Mesenchymal stem cell (in vitro differentiated cells and primary cell): ENCODE data around the gene PRKD2. TPM values are rescaled to one million over a fixed set of nuclear protein-coding genes. Genes with fewer than 3 reads are reported as not detected.

Experiments used
- DNase-seq: peaks from one replicate; pipeline ENCODE4 v3.0.0-alpha.2; 2013
- H2AFZ ChIP-seq: one replicate; pipeline ENCODE4 v1.6.1; 2013; ENCODE audit warnings: low read depth, mild to moderate bottlenecking, control low read depth, inconsistent platforms, low read length, moderate library complexity
- H2AK5ac ChIP-seq: 2 replicates; pipeline ENCODE4 v1.6.1; 2013; ENCODE audit warnings: low read length, moderate library complexity, mild to moderate bottlenecking, inconsistent platforms; ENCODE audit not compliant: severe bottlenecking
- H2BK120ac ChIP-seq: one replicate; pipeline ENCODE4 v1.6.1; 2013; ENCODE audit warnings: low read depth, mild to moderate bottlenecking, inconsistent platforms, low read length, moderate library complexity
- H2BK12ac ChIP-seq, 2 experiments: one replicate each; pipeline ENCODE4 v1.6.1; 2013; ENCODE audit warnings: inconsistent platforms in 2 of 2, low read length in 2 of 2, mild to moderate bottlenecking in 2 of 2, moderate library complexity in 2 of 2, control low read depth in 1 of 2
- H2BK15ac ChIP-seq: one replicate; pipeline ENCODE4 v1.6.1; 2013; ENCODE audit warnings: mild to moderate bottlenecking, low read depth, inconsistent platforms; ENCODE audit not compliant: poor library complexity, severe bottlenecking
- H2BK5ac ChIP-seq: 2 replicates; pipeline ENCODE4 v1.6.1; 2013; ENCODE audit warnings: low read depth, mild to moderate bottlenecking, low read length, control low read depth, inconsistent platforms; ENCODE audit not compliant: poor library complexity, severe bottlenecking
- H3K14ac ChIP-seq, 2 experiments: one replicate each; pipeline ENCODE4 v1.6.1; 2013; ENCODE audit warnings: inconsistent platforms in 2 of 2, low read length in 2 of 2, control low read depth in 1 of 2, mild to moderate bottlenecking in 1 of 2, moderate library complexity in 1 of 2
- H3K18ac ChIP-seq, 2 experiments: one replicate each; pipeline ENCODE4 v1.6.1; 2013; ENCODE audit warnings: inconsistent platforms in 2 of 2, low read length in 2 of 2, control low read depth in 1 of 2, low read depth in 1 of 2, mild to moderate bottlenecking in 1 of 2
- H3K23ac ChIP-seq, 2 experiments: one replicate each; pipeline ENCODE4 v1.6.1; 2013; ENCODE audit warnings: inconsistent platforms in 2 of 2, low read length in 2 of 2, mild to moderate bottlenecking in 2 of 2, moderate library complexity in 2 of 2, control low read depth in 1 of 2
- H3K27ac ChIP-seq: 2 replicates; pipeline ENCODE4 v1.5.1; 2013; ENCODE audit warnings: mild to moderate bottlenecking, moderate library complexity, low read length, control low read depth, inconsistent platforms; ENCODE audit not compliant: poor library complexity, severe bottlenecking
- H3K27me3 ChIP-seq, 2 experiments: 2 replicates each; pipeline versions ENCODE4 v1.6.1 to v1.7.0; 2013; ENCODE audit warnings: low read length in 2 of 2, mild to moderate bottlenecking in 2 of 2, moderate library complexity in 2 of 2, control low read depth in 1 of 2, inconsistent platforms in 1 of 2; ENCODE audit not compliant: control insufficient read depth in 1 of 2, insufficient read depth in 1 of 2
- H3K36me3 ChIP-seq, 2 experiments: 2 replicates each; pipeline versions ENCODE4 v1.6.1 to v1.7.0; 2013; ENCODE audit warnings: low read length in 2 of 2, control low read depth in 1 of 2, inconsistent platforms in 1 of 2, low read depth in 1 of 2, mild to moderate bottlenecking in 1 of 2; ENCODE audit not compliant: insufficient read depth in 2 of 2, control insufficient read depth in 1 of 2
- H3K4ac ChIP-seq, 2 experiments: one replicate each; pipeline ENCODE4 v1.6.1; 2013; ENCODE audit warnings: inconsistent platforms in 2 of 2, low read length in 2 of 2, mild to moderate bottlenecking in 2 of 2, moderate library complexity in 2 of 2, control low read depth in 1 of 2, low read depth in 1 of 2
- H3K4me1 ChIP-seq: 2 replicates; pipeline ENCODE4 v1.6.1; 2013; ENCODE audit warnings: low read depth, low read length, control low read depth; ENCODE audit not compliant: control insufficient read depth, insufficient read depth
- H3K4me2 ChIP-seq: 2 replicates; pipeline ENCODE4 v1.6.1; 2013; ENCODE audit warnings: low read length, mild to moderate bottlenecking, inconsistent platforms; ENCODE audit not compliant: poor library complexity, severe bottlenecking
- H3K4me3 ChIP-seq, 2 experiments: 2 replicates each; pipeline versions ENCODE4 v1.5.1 to v1.7.0; 2013; ENCODE audit warnings: low read length in 2 of 2, mild to moderate bottlenecking in 2 of 2, control low read depth in 1 of 2, low read depth in 1 of 2; ENCODE audit not compliant: insufficient read depth in 1 of 2
- H3K79me1 ChIP-seq: replicated peaks from 2 replicates; pipeline ENCODE4 v1.6.1; 2013; ENCODE audit warnings: mild to moderate bottlenecking, control low read depth, low read length, inconsistent platforms; ENCODE audit not compliant: poor library complexity, severe bottlenecking
- H3K9ac ChIP-seq: 2 replicates; pipeline ENCODE4 v1.7.0; 2013; ENCODE audit warnings: mild to moderate bottlenecking, low read length, moderate library complexity
- H3K9me3 ChIP-seq: 2 replicates; pipeline ENCODE4 v1.7.0; 2013; ENCODE audit warnings: mild to moderate bottlenecking, low read length; ENCODE audit not compliant: control insufficient read depth
- H4K8ac ChIP-seq: one replicate; pipeline ENCODE4 v1.6.1; 2013; ENCODE audit warnings: inconsistent platforms, mild to moderate bottlenecking, low read length, moderate library complexity
- H4K91ac ChIP-seq: one replicate; pipeline ENCODE4 v1.6.1; 2013; ENCODE audit warnings: mild to moderate bottlenecking, low read length, inconsistent platforms
- WGBS: methylation state at CpG from one replicate; pipeline ENCODE4 v1.1.7; 2013; ENCODE audit warnings: mixed read lengths; 5-methylcytosine and 5-hydroxymethylcytosine counted together
- polyA plus RNA-seq, 2 experiments: library from polyadenylated mRNA; stranded (reverse); fragments of 200-250 nt; gene quantifications; one replicate each; pipeline ENCODE4 v1.2.3, GENCODE V29; 2013

Gene PRKD2
- polyA plus RNA-seq (2013, experiment 1 of 2), result 25.9 TPM
- 23.5 TPM for polyA plus RNA-seq (2013, experiment 2 of 2)

DNA sequence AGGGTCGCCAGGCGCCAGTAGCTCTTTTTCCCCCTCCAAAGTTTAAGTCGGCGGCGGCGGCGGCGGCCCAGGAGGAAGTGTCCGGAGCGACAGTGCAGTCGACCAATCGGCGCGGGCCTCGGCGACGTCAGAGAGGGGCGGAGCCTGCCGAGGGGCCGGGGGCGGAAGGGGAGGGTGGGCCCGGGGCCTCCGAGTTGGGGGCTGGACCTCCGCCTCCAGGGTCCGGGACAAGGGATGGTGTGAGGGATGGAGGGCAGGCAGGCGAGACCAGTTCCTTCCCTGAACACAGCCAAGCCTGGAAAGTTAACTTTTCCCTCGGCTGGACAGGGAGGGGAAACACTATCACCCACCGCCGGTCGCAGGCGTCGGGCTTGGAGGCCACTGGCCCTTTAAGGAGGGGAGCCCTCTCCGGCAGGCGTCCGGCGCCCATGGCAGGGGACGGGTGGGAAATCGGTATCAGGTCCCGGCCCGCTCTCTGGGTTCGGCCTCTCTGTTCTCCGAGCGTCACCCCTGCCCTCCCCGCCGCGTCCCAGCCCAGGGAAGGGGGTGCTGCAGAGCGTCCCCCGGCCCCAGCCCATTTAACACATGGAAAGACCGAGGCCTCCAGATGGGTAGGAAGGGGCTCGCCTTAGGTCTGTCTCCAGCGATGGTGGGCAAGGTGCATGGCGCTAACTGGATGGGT lies at the start of gene PRKD2:
Gene PRKD2, minus strand, starts transcription at position 81 of the 682 bp plus-strand sequence. CDS start 744 bp downstream, outside the sequence.
- Histone ChIP-seq H2BK12ac (peak within 1 kb of the TSS in 1 of 2 experiments; percentile 48), H3K4me1 (peaks cover 25% of the 10 kb centered on the region), H3K9ac (peak within 1 kb of the TSS; percentile 95), H2BK15ac (peak within 1 kb of the TSS; percentile 82), H4K91ac (no peak within 1 kb of the TSS), H3K23ac (no peak within 1 kb of the TSS), H2AK5ac (no peak within 1 kb of the TSS), H3K14ac (no peak within 1 kb of the TSS), H3K4me2 (peak within 1 kb of the TSS; percentile 87), H4K8ac (peak within 1 kb of the TSS; percentile 74), H3K36me3 (peaks cover 22 to 45% of the 10 kb centered on the region in 2 experiments), H3K79me1 (peaks cover 24% of the 10 kb centered on the region), H3K18ac (peak within 1 kb of the TSS; percentile 72 to 91), H2AFZ (peak within 1 kb of the TSS; percentile 55), H3K27ac (peak within 1 kb of the TSS; percentile 21), H2BK120ac (no peak within 1 kb of the TSS), H3K4me3 (peak within 1 kb of the TSS; percentile 70 to 93), H3K4ac (peak within 1 kb of the TSS; percentile 13 to 71), H2BK5ac (no peak within 1 kb of the TSS), H3K27me3 (no peaks in the 10 kb centered on the region), H3K9me3 (no peaks in the 10 kb centered on the region)
- WGBS, result 3% methylated on average over 48 of the region's 52 CpGs
- DNase-seq, result peak; percentile 85

DNA sequence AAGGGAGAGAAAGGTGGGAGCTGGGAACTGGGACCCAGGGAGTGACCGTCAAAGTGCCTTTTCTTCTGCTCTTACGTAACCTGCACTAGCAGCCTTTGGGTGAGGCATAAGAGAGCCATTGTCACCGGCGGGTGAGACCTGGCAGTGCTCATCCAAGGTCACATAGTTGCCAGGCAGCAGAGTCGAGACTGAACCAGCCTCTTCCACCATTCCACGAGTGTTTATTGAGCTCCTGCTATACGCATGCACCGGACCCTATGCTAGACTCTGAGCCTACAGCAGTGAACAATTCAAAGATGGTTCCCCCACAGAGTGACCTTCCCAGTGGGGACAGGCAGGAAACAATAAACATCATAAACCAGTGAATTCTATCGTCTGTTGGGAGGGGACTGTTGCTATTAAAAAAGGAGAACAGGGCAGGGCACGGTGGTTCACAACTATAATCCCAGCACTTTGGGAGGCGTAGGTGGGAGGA lies 47.9 kb upstream of the PRKD2 start:
- Histone ChIP-seq H2AK5ac (no peak overlapping the region), H3K9me3 (no peaks in the 10 kb centered on the region), H3K4ac (no peak overlapping the region), H4K8ac (peak overlapping the region; percentile 19), H3K14ac (no peak overlapping the region), H2BK12ac (no peak overlapping the region), H3K27ac (no peak overlapping the region), H4K91ac (no peak overlapping the region), H2BK15ac (no peak overlapping the region), H3K79me1 (no peaks in the 10 kb centered on the region), H3K36me3 (no peaks in the 10 kb centered on the region), H3K23ac (no peak overlapping the region), H3K4me1 (no peaks in the 10 kb centered on the region), H3K27me3 (no peaks in the 10 kb centered on the region), H3K4me2 (no peak overlapping the region), H2AFZ (no peak overlapping the region), H2BK5ac (no peak overlapping the region), H3K9ac (no peak overlapping the region), H2BK120ac (no peak overlapping the region), H3K18ac (no peak overlapping the region), H3K4me3 (no peak overlapping the region)
- DNase-seq, result no peak
- 80% methylated on average over 11 of the region's 11 CpGs for WGBS

DNA sequence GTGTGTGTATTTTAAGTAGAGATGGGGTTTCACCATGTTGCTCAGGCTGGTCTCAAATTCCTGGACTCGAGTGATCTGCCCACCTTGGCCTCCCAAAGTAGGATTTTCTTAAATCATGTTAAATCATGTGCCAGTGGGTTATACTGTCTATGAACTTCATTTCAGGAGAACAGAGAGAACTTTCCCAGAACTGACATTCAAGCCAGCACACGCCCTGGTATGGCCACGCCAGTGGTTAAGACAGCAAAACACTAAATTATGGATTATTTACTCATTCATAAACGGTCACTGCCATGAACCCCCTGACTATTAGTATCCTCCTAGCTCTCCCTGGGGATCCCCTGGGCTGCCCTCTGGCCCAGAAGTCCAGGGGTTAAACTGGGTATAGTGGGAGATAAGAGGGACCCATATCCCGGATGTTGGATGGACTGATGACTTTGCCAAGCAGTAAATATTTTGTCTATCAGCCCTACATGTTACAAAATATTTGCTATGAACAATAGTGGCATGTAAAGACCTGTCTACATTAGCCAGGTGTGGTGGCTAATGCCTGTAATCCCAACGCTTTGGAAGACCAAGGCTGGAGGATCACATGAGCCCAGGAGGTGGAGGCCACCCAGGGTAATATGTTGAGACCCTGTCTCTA lies 45.5 kb upstream of the PRKD2 start:
- Histone ChIP-seq H2AFZ (no peak overlapping the region), H4K8ac (no peak overlapping the region), H2BK12ac (no peak overlapping the region), H3K9ac (no peak overlapping the region), H3K4me3 (no peak overlapping the region), H3K9me3 (no peaks in the 10 kb centered on the region), H3K27ac (no peak overlapping the region), H4K91ac (no peak overlapping the region), H2BK15ac (no peak overlapping the region), H3K36me3 (peaks cover 4% of the 10 kb centered on the region in 2 experiments), H3K14ac (no peak overlapping the region), H2AK5ac (no peak overlapping the region), H3K4ac (no peak overlapping the region), H2BK5ac (no peak overlapping the region), H2BK120ac (no peak overlapping the region), H3K4me1 (no peaks in the 10 kb centered on the region), H3K27me3 (no peaks in the 10 kb centered on the region), H3K23ac (no peak overlapping the region), H3K18ac (no peak overlapping the region), H3K4me2 (no peak overlapping the region), H3K79me1 (peaks cover 3% of the 10 kb centered on the region)
- DNase-seq, result no peak
- WGBS, result 93% methylated on average over 3 of the region's 6 CpGs

DNA sequence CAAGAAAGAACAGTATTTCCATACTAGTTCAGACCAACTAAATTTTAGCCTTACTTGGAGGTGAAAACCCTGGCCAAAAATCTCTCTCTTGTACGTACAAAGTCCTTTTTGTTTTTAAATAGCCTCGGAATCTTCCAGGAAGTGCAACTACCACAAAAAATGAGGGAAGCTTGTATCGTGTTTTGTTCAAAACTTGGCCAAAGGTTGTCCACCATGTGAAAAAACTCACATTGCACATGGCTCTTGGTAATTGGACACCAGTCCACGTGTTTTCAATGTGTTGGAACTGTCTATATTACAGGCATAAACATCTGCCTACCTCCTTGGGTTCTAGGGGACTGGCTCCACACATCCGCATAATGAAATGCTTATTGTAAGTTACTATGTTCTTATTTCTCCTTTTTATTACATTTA lies 44.5 kb upstream of the PRKD2 start:
- no peak overlapping the region for H2AK5ac ChIP-seq
- H3K27me3 ChIP-seq, result no peaks in the 10 kb centered on the region
- H3K18ac ChIP-seq, result no peak overlapping the region
- H3K9me3 ChIP-seq, result no peaks in the 10 kb centered on the region
- H3K23ac ChIP-seq, result peak overlapping the region in 1 of 2 experiments; percentile 75
- peaks cover 9% of the 10 kb centered on the region for H3K79me1 ChIP-seq
- DNase-seq, result no peak
- H2BK15ac ChIP-seq, result no peak overlapping the region
- no peak overlapping the region for H3K4me3 ChIP-seq
- H3K4me2 ChIP-seq, result no peak overlapping the region
- no peak overlapping the region for H4K91ac ChIP-seq
- peaks cover 12 to 13% of the 10 kb centered on the region in 2 experiments for H3K36me3 ChIP-seq
- WGBS, result 91% methylated on average over 4 of the region's 5 CpGs
- H3K4me1 ChIP-seq, result no peaks in the 10 kb centered on the region
- H2BK5ac ChIP-seq, result no peak overlapping the region
- H3K14ac ChIP-seq, result no peak overlapping the region
- no peak overlapping the region for H3K4ac ChIP-seq
- H3K27ac ChIP-seq, result no peak overlapping the region
- H2BK120ac ChIP-seq, result no peak overlapping the region
- H3K9ac ChIP-seq, result peak overlapping the region; percentile 12
- no peak overlapping the region for H4K8ac ChIP-seq
- no peak overlapping the region for H2BK12ac ChIP-seq
- H2AFZ ChIP-seq, result no peak overlapping the region
